ENCODE measurements around the gene LRBA.

The LRBA gene

DNA sequence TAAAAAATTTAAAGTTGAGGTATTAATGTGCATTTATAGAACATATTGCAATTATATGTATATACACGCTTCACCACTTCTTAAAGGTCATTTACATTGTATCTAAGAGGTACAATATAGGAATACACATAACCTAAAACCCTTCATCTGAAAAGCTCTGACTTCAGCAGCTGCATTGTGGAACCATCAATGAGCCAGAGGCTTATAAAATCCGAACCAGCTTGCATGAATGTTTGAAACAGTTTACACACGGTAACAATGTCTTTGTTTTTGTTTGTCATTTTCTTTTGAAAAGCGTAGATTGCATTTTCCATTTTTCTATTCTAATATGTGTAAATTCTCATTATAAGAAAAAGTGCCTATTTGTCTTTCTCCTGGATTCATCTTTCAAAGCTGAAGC, 715.3 kb downstream of the LRBA start:
- Histone ChIP-seq H3K9ac (ENCODE audit: low read length) (no peak overlapping the region), H3K36me3 (replicated peaks; ENCODE audit: insufficient read depth, low read length) (no peaks in the 10 kb centered on the region), H3F3A (ENCODE audit: insufficient read depth, low read length) (peaks cover 9% of the 10 kb centered on the region; the same call in 1 of the 2 replicates), H3K27me3 (replicated peaks; ENCODE audit: insufficient read depth, low read length) (no peaks in the 10 kb centered on the region), H3K9me2 (replicated peaks; ENCODE audit: insufficient read depth, low read length) (no peaks in the 10 kb centered on the region), H3K27ac (ENCODE audit: low read length) (no peak overlapping the region), H3K9me3 (replicated peaks; ENCODE audit: insufficient read depth, low read length) (no peaks in the 10 kb centered on the region), H4K20me1 (ENCODE audit: insufficient read depth, low read length) (no peaks in the 10 kb centered on the region), H2AFZ (ENCODE audit: low read length) (no peak overlapping the region), H3K4me1 (ENCODE audit: low read length) (peaks cover 15% of the 10 kb centered on the region), H3K4me3 (ENCODE audit: low read length) (no peak overlapping the region), H3K4me2 (ENCODE audit: low read depth, low read length) (no peak overlapping the region), H3K79me2 (ENCODE audit: low read length) (no peaks in the 10 kb centered on the region)
- TF ChIP-seq EZH2 (optimal IDR thresholded peaks at IDR 0.05; ENCODE audit: low read depth, low read length) (no peak), EZH2phosphoT487 (IDR thresholded peaks at IDR 0.05; ENCODE audit: low read length) (no peak)
- TF ChIP-seq, protein P1, sequence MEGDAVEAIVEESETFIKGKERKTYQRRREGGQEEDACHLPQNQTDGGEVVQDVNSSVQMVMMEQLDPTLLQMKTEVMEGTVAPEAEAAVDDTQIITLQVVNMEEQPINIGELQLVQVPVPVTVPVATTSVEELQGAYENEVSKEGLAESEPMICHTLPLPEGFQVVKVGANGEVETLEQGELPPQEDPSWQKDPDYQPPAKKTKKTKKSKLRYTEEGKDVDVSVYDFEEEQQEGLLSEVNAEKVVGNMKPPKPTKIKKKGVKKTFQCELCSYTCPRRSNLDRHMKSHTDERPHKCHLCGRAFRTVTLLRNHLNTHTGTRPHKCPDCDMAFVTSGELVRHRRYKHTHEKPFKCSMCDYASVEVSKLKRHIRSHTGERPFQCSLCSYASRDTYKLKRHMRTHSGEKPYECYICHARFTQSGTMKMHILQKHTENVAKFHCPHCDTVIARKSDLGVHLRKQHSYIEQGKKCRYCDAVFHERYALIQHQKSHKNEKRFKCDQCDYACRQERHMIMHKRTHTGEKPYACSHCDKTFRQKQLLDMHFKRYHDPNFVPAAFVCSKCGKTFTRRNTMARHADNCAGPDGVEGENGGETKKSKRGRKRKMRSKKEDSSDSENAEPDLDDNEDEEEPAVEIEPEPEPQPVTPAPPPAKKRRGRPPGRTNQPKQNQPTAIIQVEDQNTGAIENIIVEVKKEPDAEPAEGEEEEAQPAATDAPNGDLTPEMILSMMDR (IDR thresholded peaks at IDR 0.05; ENCODE audit: low read length) = no peak
- no peak for DNase-seq

DNA sequence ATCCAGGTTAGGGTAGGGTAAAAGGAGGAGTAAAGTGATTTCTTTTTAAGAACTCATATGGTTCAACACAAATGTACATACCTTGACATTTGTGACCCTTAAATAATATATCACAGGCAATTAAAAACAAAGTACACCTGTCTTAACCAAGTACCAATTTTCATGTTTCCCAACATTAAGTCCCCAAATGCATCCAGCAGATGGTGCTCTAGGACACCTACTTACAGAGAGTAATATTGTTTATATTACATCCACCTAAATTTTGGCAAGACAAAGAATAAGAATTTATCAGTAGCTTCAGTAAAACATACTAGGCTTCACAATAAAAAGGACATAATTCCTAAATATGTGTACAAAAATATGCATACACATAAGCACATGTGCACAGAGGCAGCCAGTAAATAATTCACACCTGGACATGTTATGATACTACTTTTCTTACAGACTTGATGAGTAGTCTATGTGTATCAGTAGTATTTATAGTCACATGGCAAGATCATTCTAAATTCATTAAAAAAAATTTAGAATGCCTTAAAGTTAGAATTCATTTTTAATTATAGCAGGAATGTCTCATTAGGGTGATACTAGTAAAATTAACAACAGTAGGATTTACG, 717.1 kb downstream of the LRBA start:
- Histone ChIP-seq H3F3A (ENCODE audit: insufficient read depth, low read length) (peaks cover 9% of the 10 kb centered on the region; the same call in 1 of the 2 replicates), H3K9ac (ENCODE audit: low read length) (no peak overlapping the region), H3K4me2 (ENCODE audit: low read depth, low read length) (no peak overlapping the region), H3K27ac (ENCODE audit: low read length) (no peak overlapping the region), H3K36me3 (replicated peaks; ENCODE audit: insufficient read depth, low read length) (no peaks in the 10 kb centered on the region), H3K27me3 (replicated peaks; ENCODE audit: insufficient read depth, low read length) (no peaks in the 10 kb centered on the region), H3K9me2 (replicated peaks; ENCODE audit: insufficient read depth, low read length) (no peaks in the 10 kb centered on the region), H3K79me2 (ENCODE audit: low read length) (no peaks in the 10 kb centered on the region), H3K9me3 (replicated peaks; ENCODE audit: insufficient read depth, low read length) (no peaks in the 10 kb centered on the region), H4K20me1 (ENCODE audit: insufficient read depth, low read length) (no peaks in the 10 kb centered on the region), H3K4me1 (ENCODE audit: low read length) (peaks cover 15% of the 10 kb centered on the region), H2AFZ (ENCODE audit: low read length) (no peak overlapping the region), H3K4me3 (ENCODE audit: low read length) (no peak overlapping the region)
- peak; percentile 55 for DNase-seq
- TF ChIP-seq EZH2 (optimal IDR thresholded peaks at IDR 0.05; ENCODE audit: low read depth, low read length) (no peak), EZH2phosphoT487 (IDR thresholded peaks at IDR 0.05; ENCODE audit: low read length) (no peak)
- TF ChIP-seq, protein P1 (IDR thresholded peaks at IDR 0.05; ENCODE audit: low read length) = peak; percentile 69

DNA sequence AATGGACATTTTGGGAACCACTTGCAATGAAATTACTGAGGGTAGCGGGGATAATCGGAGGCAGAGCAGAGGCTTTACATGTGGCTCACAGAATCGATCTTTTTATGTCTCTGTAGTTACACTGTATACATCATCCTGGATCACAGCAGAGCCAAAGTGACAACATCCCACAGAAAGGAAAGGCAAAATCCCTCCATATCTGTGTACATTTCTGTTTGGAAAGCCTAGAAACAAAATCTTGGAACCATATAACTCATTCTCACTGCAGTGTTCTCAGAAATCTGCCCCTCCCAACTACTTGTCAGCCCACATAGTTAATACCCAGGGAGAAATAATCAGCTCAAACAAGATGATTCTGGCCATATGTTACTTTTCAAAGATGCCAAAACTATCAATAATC, 725.2 kb downstream of the LRBA start:
- TF ChIP-seq, protein P1 (IDR thresholded peaks at IDR 0.05; ENCODE audit: low read length) = no peak
- TF ChIP-seq EZH2 (optimal IDR thresholded peaks at IDR 0.05; ENCODE audit: low read depth, low read length) = no peak
- TF ChIP-seq EZH2phosphoT487 (IDR thresholded peaks at IDR 0.05; ENCODE audit: low read length) = no peak
- no peak overlapping the region for H3K4me3 ChIP-seq (ENCODE audit: low read length)
- no peaks in the 10 kb centered on the region for H3K36me3 ChIP-seq (replicated peaks; ENCODE audit: insufficient read depth, low read length)
- no peaks in the 10 kb centered on the region for H4K20me1 ChIP-seq (ENCODE audit: insufficient read depth, low read length)
- H3K9me3 ChIP-seq (replicated peaks; ENCODE audit: insufficient read depth, low read length) = no peaks in the 10 kb centered on the region
- no peaks in the 10 kb centered on the region for H3K27me3 ChIP-seq (replicated peaks; ENCODE audit: insufficient read depth, low read length)
- H3K4me2 ChIP-seq (ENCODE audit: low read depth, low read length) = no peak overlapping the region
- no peak overlapping the region for H2AFZ ChIP-seq (ENCODE audit: low read length)
- H3K9me2 ChIP-seq (replicated peaks; ENCODE audit: insufficient read depth, low read length) = no peaks in the 10 kb centered on the region
- H3K4me1 ChIP-seq (ENCODE audit: low read length) = no peaks in the 10 kb centered on the region
- H3K79me2 ChIP-seq (ENCODE audit: low read length) = no peaks in the 10 kb centered on the region
- no peak overlapping the region for H3K27ac ChIP-seq (ENCODE audit: low read length)
- H3K9ac ChIP-seq (ENCODE audit: low read length) = no peak overlapping the region
- no peaks in the 10 kb centered on the region for H3F3A ChIP-seq (ENCODE audit: insufficient read depth, low read length)
- DNase-seq = no peak

Measured in MM.1S (cell line).